Peyer's patch (tissue), 4 donors: ENCODE measurements around the gene SPATA20. TPM values are rescaled to one million over a fixed set of nuclear protein-coding genes. Genes with fewer than 3 reads are reported as not detected.

Source experiments
- DNase-seq, 3 donors: peaks; one replicate each; pipeline ENCODE4 v3.0.0-alpha.2; 2017 to 2019
- H3K27ac ChIP-seq, 4 donors: fragments of 200-600 bp; sonication (generic); one replicate each; pipeline ENCODE4 v1.5.1; 2016 to 2019
- H3K27me3 ChIP-seq, 2 donors: fragments of 200-600 bp; sonication (generic); one replicate each; pipeline ENCODE4 v1.5.1; 2019
- H3K36me3 ChIP-seq, 3 donors: fragments of 200-600 bp; sonication (generic); one replicate each; pipeline ENCODE4 v1.5.1; 2016 to 2019
- H3K4me1 ChIP-seq, 4 donors: fragments of 200-600 bp; sonication (generic); one replicate each; pipeline ENCODE4 v1.5.1; 2016 to 2019
- H3K4me3 ChIP-seq, 4 donors: fragments of 200-600 bp; sonication (generic); 1 replicate in 3 of 4; 2 replicates in 1 of 4; pipeline ENCODE4 v1.5.1; 2016 to 2019; ENCODE audit warnings: mild to moderate bottlenecking in 1 of 4
- H3K9me3 ChIP-seq, 4 donors: fragments of 200-600 bp; sonication (generic); one replicate each; pipeline ENCODE4 v1.5.1; 2016 to 2019; ENCODE audit warnings: mild to moderate bottlenecking in 1 of 4
- CTCF ChIP-seq, 6 experiments: fragments of 450-650 bp in 4 of 6; fragments of 200-600 bp in 2 of 6; sonication (generic) in 1 of 6; IDR thresholded peaks; one replicate each; pipeline ENCODE4 v1.5.1; 2017 to 2019; ENCODE audit warnings: antibody characterized with exemption in 6 of 6, mild to moderate bottlenecking in 3 of 6, moderate library complexity in 1 of 6
- POLR2A ChIP-seq, 2 donors: fragments of 450-650 bp; IDR thresholded peaks; one replicate each; pipeline ENCODE4 v1.5.1; 2017; ENCODE audit warnings: antibody characterized with exemption in 2 of 2, mild to moderate bottlenecking in 2 of 2, moderate library complexity in 2 of 2
- total RNA-seq, 4 donors: library from RNA; depleted of rRNA; stranded (reverse); fragments of >200 nt; gene quantifications; one replicate each; pipeline ENCODE4 v1.1.0, GENCODE V29; 2016

Gene SPATA20
- total RNA-seq, 4 donors from 2014 or later: 75.1 to 125 (median 110) TPM

- TF ChIP-seq CTCF (IDR thresholded peaks at IDR 0.05) (no peak), POLR2A (IDR thresholded peaks at IDR 0.05) (no peak)
- no peak for DNase-seq
- Histone ChIP-seq H3K4me1 (peaks cover 0 to 37% (median 30%) of the 10 kb centered on the region in 4 donors), H3K4me3 (peak overlapping the region in 2 of 4 donors; percentile 60 to 80), H3K36me3 (peaks cover 0 to 7% (median 0%) of the 10 kb centered on the region in 3 donors), H3K27ac (no peak overlapping the region), H3K9me3 (no peaks in the 10 kb centered on the region), H3K27me3 (peaks cover 0 to 36% of the 10 kb centered on the region in 2 donors)
Observed at GRCh38 chr17:50558581-50558940, 11.6 kb downstream of the SPATA20 start.

- peaks cover 0 to 36% of the 10 kb centered on the region in 2 donors for H3K27me3 ChIP-seq
- H3K27ac ChIP-seq: no peak overlapping the region
- no peaks in the 10 kb centered on the region for H3K9me3 ChIP-seq
- H3K4me3 ChIP-seq: peak overlapping the region in 2 of 4 donors; percentile 60 to 80
- peaks cover 0 to 37% (median 30%) of the 10 kb centered on the region in 4 donors for H3K4me1 ChIP-seq
- TF ChIP-seq POLR2A (IDR thresholded peaks at IDR 0.05) (no peak), CTCF (IDR thresholded peaks at IDR 0.05) (no peak)
- peak in 1 of 3 donors; percentile 36 for DNase-seq
- H3K36me3 ChIP-seq: peaks cover 0 to 7% (median 0%) of the 10 kb centered on the region in 3 donors
Observed at GRCh38 chr17:50558941-50559614, 12.1 kb downstream of the SPATA20 start.

GRCh38 chr17:50559674-50560184 is 12.8 kb downstream of the SPATA20 start:
- Histone ChIP-seq H3K27ac (no peak overlapping the region), H3K4me3 (peak overlapping the region; percentile 31 to 80 (median 57)), H3K36me3 (peaks cover 0 to 7% (median 0%) of the 10 kb centered on the region in 3 donors), H3K27me3 (peaks cover 0 to 36% of the 10 kb centered on the region in 2 donors), H3K4me1 (peaks cover 0 to 37% (median 30%) of the 10 kb centered on the region in 4 donors), H3K9me3 (no peaks in the 10 kb centered on the region)
- no peak for TF ChIP-seq POLR2A (IDR thresholded peaks at IDR 0.05)
- no peak for TF ChIP-seq CTCF (IDR thresholded peaks at IDR 0.05)
- peak; percentile 32 to 76 (median 63) for DNase-seq

DNA sequence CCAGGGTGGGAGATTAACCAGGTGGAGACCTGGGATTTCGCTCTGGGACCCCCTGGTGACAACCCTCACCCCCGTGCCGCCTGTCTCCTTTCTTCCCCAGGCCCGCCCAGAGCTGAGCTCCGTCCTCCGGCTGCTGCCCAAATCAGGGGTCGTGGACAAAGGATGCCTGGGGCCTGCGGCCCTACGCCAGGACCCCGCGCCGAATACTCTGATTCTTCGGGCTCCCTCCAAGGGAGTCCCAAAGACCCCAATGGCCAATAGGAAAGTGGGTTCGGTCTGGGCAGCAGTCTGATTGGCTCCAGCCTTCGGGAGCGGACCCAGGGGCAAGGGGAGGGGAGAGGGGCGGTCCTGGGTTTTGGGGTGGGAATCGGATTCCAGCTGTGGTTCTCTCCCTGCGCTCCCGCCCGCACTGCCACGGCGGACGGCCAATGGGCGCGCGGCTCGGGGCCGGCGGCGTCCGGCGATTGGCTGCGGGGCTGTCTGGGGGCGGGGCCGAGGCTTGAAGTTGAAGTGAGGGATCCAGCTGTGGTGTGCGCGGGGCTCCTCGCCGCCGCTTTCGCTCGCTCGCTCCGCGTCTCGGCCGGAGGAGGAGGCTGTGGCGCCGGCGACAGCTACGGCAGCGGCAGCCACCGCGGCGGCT is 13.3 kb downstream of the SPATA20 start, which contains the start of gene CACNA1G:
TSS of gene CACNA1G (plus strand) at position 531 of the 640 bp plus-strand sequence. CDS start 745 bp downstream, outside the sequence.
- peaks cover 0 to 36% of the 10 kb centered on the region in 2 donors for H3K27me3 ChIP-seq
- H3K9me3 ChIP-seq: no peaks in the 10 kb centered on the region
- peak within 1 kb of the TSS in 1 of 4 donors; percentile 38 for H3K27ac ChIP-seq
- H3K36me3 ChIP-seq: peaks cover 0 to 5% (median 0%) of the 10 kb centered on the region in 3 donors
- TF ChIP-seq POLR2A (IDR thresholded peaks at IDR 0.05) (no peak), CTCF (IDR thresholded peaks at IDR 0.05) (no peak)
- DNase-seq: peak; percentile 82 to 94 (median 93)
- peak within 1 kb of the TSS; percentile 31 to 80 (median 57) for H3K4me3 ChIP-seq
- H3K4me1 ChIP-seq: peaks cover 0 to 39% (median 30%) of the 10 kb centered on the region in 4 donors

DNA sequence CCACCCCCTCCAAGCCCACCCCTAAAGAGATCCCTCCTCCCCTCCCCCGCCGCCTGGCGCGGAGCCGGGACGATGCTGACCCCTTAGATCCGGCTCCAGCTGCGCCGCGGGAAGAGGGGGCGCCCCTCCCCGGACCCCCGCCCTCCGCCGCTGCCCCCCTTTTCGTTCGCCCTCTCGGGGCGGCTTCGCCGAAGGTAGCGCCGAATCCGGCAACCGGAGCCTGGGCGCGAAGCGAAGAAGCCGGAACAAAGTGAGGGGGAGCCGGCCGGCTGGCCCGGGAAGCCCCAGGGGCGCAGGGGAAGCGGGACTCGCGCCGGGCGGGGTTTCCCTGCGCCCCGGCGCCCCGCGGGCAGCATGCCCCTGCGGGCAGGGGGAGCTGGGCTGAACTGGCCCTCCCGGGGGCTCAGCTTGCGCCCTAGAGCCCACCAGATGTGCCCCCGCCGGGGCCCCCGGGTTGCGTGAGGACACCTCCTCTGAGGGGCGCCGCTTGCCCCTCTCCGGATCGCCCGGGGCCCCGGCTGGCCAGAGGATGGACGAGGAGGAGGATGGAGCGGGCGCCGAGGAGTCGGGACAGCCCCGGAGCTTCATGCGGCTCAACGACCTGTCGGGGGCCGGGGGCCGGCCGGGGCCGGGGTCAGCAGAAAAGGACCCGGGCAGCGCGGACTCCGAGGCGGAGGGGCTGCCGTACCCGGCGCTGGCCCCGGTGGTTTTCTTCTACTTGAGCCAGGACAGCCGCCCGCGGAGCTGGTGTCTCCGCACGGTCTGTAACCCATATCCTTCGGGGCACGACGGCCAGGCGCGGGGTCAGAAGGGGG is 14.2 kb downstream of the SPATA20 start:
- Histone ChIP-seq H3K4me3 (peak overlapping the region; percentile 31 to 80 (median 57)), H3K4me1 (peaks cover 0 to 42% (median 30%) of the 10 kb centered on the region in 4 donors), H3K9me3 (no peaks in the 10 kb centered on the region), H3K27ac (peak overlapping the region in 1 of 4 donors; percentile 38), H3K27me3 (peaks cover 0 to 36% of the 10 kb centered on the region in 2 donors), H3K36me3 (no peaks in the 10 kb centered on the region)
- TF ChIP-seq POLR2A (IDR thresholded peaks at IDR 0.05): no peak
- no peak for TF ChIP-seq CTCF (IDR thresholded peaks at IDR 0.05)
- no peak for DNase-seq
